Aorta (tissue), 5 donors: ENCODE results near the gene MSRB2. TPM values are rescaled to one million over a fixed set of nuclear protein-coding genes. Genes with fewer than 3 reads are reported as not detected.

Source experiments
- ATAC-seq: fragments of 200-7000 bp; cut with Tn5 transposase; one replicate; pipeline ENCODE4 v1.9.1; 2022; ENCODE audit warnings: moderate library complexity; ENCODE audit not compliant: low FRiP score
- DNase-seq, 2 donors: peaks; one replicate each; pipeline ENCODE4 v3.0.0-alpha.2; 2020
- H3K27ac ChIP-seq, 2 donors: one replicate each; pipeline ENCODE4 v1.5.1; 2013; ENCODE audit warnings: low read length in 2 of 2, mild to moderate bottlenecking in 2 of 2, moderate library complexity in 2 of 2, control low read depth in 1 of 2, inconsistent platforms in 1 of 2, low read depth in 1 of 2
- H3K27me3 ChIP-seq, 2 donors: one replicate each; pipeline ENCODE4 v1.6.1; 2013; ENCODE audit warnings: control low read depth in 1 of 2, low read length in 1 of 2, mild to moderate bottlenecking in 1 of 2, moderate library complexity in 1 of 2; ENCODE audit not compliant: insufficient read depth in 2 of 2, control insufficient read depth in 1 of 2
- H3K36me3 ChIP-seq, 2 donors: one replicate each; pipeline ENCODE4 v1.6.1; 2013; ENCODE audit warnings: control low read depth in 1 of 2, low read length in 1 of 2, mild to moderate bottlenecking in 1 of 2; ENCODE audit not compliant: insufficient read depth in 2 of 2, control insufficient read depth in 1 of 2
- H3K4me1 ChIP-seq, 2 donors: one replicate each; pipeline ENCODE4 v1.6.1; 2013; ENCODE audit warnings: low read length in 2 of 2, control low read depth in 1 of 2, mild to moderate bottlenecking in 1 of 2, moderate library complexity in 1 of 2; ENCODE audit not compliant: insufficient read depth in 2 of 2, control insufficient read depth in 1 of 2
- H3K4me3 ChIP-seq, 2 donors: one replicate each; pipeline ENCODE4 v1.5.1; 2013; ENCODE audit warnings: low read length in 2 of 2, control low read depth in 1 of 2, mild to moderate bottlenecking in 1 of 2
- H3K9me3 ChIP-seq: one replicate; pipeline ENCODE4 v1.6.1; 2013; ENCODE audit warnings: mild to moderate bottlenecking, low read length; ENCODE audit not compliant: control insufficient read depth
- WGBS, 2 donors: extraction: QIAGEN DNeasy Blood & Tissue Kit; methylation state at CpG; one replicate each; pipeline ENCODE4 v1.1.7; 2013; 5-methylcytosine and 5-hydroxymethylcytosine counted together
- intact Hi-C, 2 donors: fragments of 100-400 bp; cut with DNase I; formaldehyde crosslinking; loops; one replicate each; pipeline versions ENCODE4 v1.14.2 to v1.15.0; 2022
- polyA plus RNA-seq, 2 donors: library from polyadenylated mRNA; stranded (reverse); fragments of 200-250 nt; gene quantifications; one replicate each; pipeline ENCODE4 v1.2.3, GENCODE V29; 2013
- total RNA-seq, 2 donors: library from RNA; stranded (reverse); fragmentation: NEBNext Ultra II Directional; extraction: Animal tissue kit (Norgen Biotek cat#: 25700); gene quantifications; one replicate each; pipeline ENCODE4 v1.2.1, GENCODE V29; 2021
- donor health status: healthy with polysubstance abuse.
- donor health status: Bipolar disorder and iron deficiency.
- donor health status: DM: no; HTN: no; CAD: no.
- donor health status: DM: no; HTN: no; CAD: no.
- donor health status: DM: yes; HTN: yes; CAD: no.

Gene MSRB2
- total and polyA plus RNA-seq, 4 donors: 27.0 to 34.7 (median 32.5) TPM

DNA sequence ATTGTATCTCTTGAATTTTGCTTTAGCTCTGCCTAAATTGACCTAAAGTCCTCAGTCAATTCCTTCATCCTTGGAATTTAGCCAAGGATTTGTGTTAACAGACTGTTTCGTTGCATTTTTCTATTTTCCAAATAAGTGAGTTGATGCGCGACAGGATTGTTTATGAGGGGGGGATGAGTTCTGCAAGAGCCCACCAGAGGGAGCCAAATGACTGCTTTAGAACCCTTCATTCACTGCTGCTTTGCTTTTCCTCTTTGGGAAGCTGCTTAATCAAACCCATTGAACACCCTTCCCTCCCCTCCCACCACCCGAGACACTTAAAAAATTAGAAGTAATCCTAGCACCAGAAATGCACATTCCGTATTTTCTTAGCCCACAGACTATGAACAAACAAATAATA, 63.0 kb downstream of the MSRB2 start:
- no peak overlapping the region for H3K4me3 ChIP-seq
- H3K9me3 ChIP-seq: no peaks in the 10 kb centered on the region
- no peak for DNase-seq
- ATAC-seq: no peak
- no peaks in the 10 kb centered on the region for H3K36me3 ChIP-seq
- H3K27me3 ChIP-seq: no peaks in the 10 kb centered on the region
- 4 to 5% methylated on average over 5 of the region's 5 CpGs for WGBS, 2 donors
- H3K27ac ChIP-seq: no peak overlapping the region
- H3K4me1 ChIP-seq: no peaks in the 10 kb centered on the region
- intact Hi-C loops: no loop called here

DNA sequence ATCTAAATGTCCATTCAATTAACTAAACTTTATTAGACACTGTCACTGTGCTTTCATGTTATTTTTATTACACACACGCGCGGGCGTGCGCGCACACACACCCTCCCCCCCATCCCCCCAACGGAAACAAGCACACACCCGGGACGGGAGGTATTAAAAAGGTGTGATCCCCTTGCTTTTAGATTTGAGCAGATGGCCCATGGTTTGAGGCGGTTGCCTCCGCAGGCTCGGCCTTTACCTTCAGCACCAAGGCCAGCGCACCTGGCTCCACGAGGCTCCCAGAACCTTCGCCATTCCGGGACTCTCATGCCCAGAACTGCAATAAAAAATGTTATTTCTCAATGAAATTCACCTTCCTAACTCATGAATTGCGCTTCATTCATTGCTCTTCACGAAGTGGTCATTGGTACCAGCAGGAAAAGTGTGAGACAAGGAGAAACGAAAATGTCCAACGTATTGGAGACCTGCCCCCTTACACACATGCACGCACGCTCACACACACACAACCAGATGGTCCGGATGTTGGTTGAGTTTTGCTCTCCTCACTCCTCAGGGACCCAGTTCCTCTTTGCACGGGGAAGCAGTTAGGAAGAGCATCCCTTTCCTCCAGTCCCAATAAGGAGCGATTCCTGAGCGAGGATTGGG, 76.0 kb downstream of the MSRB2 start:
- no peak overlapping the region for H3K4me3 ChIP-seq
- intact Hi-C loops: no loop called here
- H3K27ac ChIP-seq: no peak overlapping the region
- DNase-seq: no peak
- no peaks in the 10 kb centered on the region for H3K4me1 ChIP-seq
- ATAC-seq: no peak
- 8 to 9% methylated on average over 26 of the region's 26 CpGs for WGBS, 2 donors
- H3K27me3 ChIP-seq: peaks cover 0 to 1% of the 10 kb centered on the region in 2 donors
- H3K36me3 ChIP-seq: no peaks in the 10 kb centered on the region
- peaks cover 4% of the 10 kb centered on the region for H3K9me3 ChIP-seq

Other genes starting within 250 kb of the MSRB2 start
- gene ARMC3, start 167.5 kb upstream of the MSRB2 start, total RNA-seq: not detected
- under 1 TPM in 1 of 2 donors, not detected in 1; 0.13 TPM for gene ARMC3, start 167.5 kb upstream of the MSRB2 start, polyA plus RNA-seq
- gene PTF1A, start 96.7 kb downstream of the MSRB2 start, total RNA-seq: not detected
- not detected for gene PTF1A, start 96.7 kb downstream of the MSRB2 start, polyA plus RNA-seq
- not detected for gene C10orf67, start 249.2 kb downstream of the MSRB2 start, total RNA-seq
- gene C10orf67, start 249.2 kb downstream of the MSRB2 start, polyA plus RNA-seq: not detected